Neural progenitor cell (in vitro differentiated cells): ENCODE results near the gene MAJIN. TPM values are rescaled to one million over a fixed set of nuclear protein-coding genes. Genes with fewer than 3 reads are reported as not detected.

ENCODE experiments used
- DNase-seq: peaks from one replicate; pipeline ENCODE4 v3.0.0-alpha.2; 2016; ENCODE audit warnings: low spot score
- H2AFZ ChIP-seq: fragments of 200-600 bp; sonication (generic); replicated peaks from 2 replicates; pipeline ENCODE4 v1.6.1; 2016; ENCODE audit warnings: antibody characterized with exemption
- H3F3A ChIP-seq: fragments of 200-600 bp; sonication (generic); 2 replicates; pipeline ENCODE4 v1.6.1; 2016; ENCODE audit warnings: antibody characterized with exemption, low read depth
- H3K27ac ChIP-seq: fragments of 200-600 bp; sonication (generic); 2 replicates; pipeline ENCODE4 v1.5.1; 2016; ENCODE audit warnings: mild to moderate bottlenecking
- H3K27me3 ChIP-seq: fragments of 200-600 bp; sonication (generic); 2 replicates; pipeline ENCODE4 v1.6.1; 2016; ENCODE audit warnings: mild to moderate bottlenecking, moderate library complexity
- H3K36me3 ChIP-seq: fragments of 200-600 bp; sonication (generic); 2 replicates; pipeline ENCODE4 v1.5.1; 2016
- H3K4me1 ChIP-seq: fragments of 200-600 bp; sonication (generic); 2 replicates; pipeline ENCODE4 v1.6.1; 2016; ENCODE audit warnings: mixed run types
- H3K4me2 ChIP-seq: fragments of 200-600 bp; sonication (generic); 2 replicates; pipeline ENCODE4 v1.6.1; 2016
- H3K4me3 ChIP-seq: fragments of 200-600 bp; sonication (generic); 2 replicates; pipeline ENCODE4 v1.5.1; 2016
- H3K79me2 ChIP-seq: fragments of 200-600 bp; sonication (generic); 2 replicates; pipeline ENCODE4 v1.6.1; 2016; ENCODE audit warnings: low read depth
- H3K9ac ChIP-seq: fragments of 200-600 bp; sonication (generic); 2 replicates; pipeline ENCODE4 v1.6.1; 2016
- H3K9me3 ChIP-seq: fragments of 200-600 bp; sonication (generic); 2 replicates; pipeline ENCODE4 v1.5.1; 2016; ENCODE audit warnings: low read depth
- H4K20me1 ChIP-seq: fragments of 200-600 bp; sonication (generic); 2 replicates; pipeline ENCODE4 v1.6.1; 2016; ENCODE audit warnings: low read depth
- H3K27ac Mint-ChIP-seq: 3 replicates; pipeline ENCODE4 v1.8.0; 2021; ENCODE audit warnings: mixed read lengths
- H3K27me3 Mint-ChIP-seq: 2 replicates; pipeline ENCODE4 v1.8.0; 2022; ENCODE audit warnings: low read depth, mild to moderate bottlenecking, inconsistent platforms, moderate library complexity, mixed read lengths; ENCODE audit not compliant: insufficient read depth
- H3K36me3 Mint-ChIP-seq: 3 replicates; pipeline ENCODE4 v1.8.0; 2021; ENCODE audit warnings: mixed read lengths
- H3K4me1 Mint-ChIP-seq: 3 replicates; pipeline ENCODE4 v1.8.0; 2021; ENCODE audit warnings: mixed read lengths
- H3K4me3 Mint-ChIP-seq: 3 replicates; pipeline ENCODE4 v1.8.0; 2021; ENCODE audit warnings: mild to moderate bottlenecking, moderate library complexity, mixed read lengths
- H3K9me3 Mint-ChIP-seq: 3 replicates; pipeline ENCODE4 v1.8.0; 2020; ENCODE audit warnings: mixed read lengths
- EZH2 ChIP-seq: fragments of 200-600 bp; sonication (generic); IDR thresholded peaks from 2 replicates; pipeline ENCODE4 v1.6.1; 2017; ENCODE audit warnings: antibody characterized with exemption, mild to moderate bottlenecking, moderate library complexity
- EZH2phosphoT487 ChIP-seq: fragments of 200-600 bp; sonication (generic); IDR thresholded peaks from 2 replicates; pipeline ENCODE4 v1.6.1; 2017; ENCODE audit warnings: antibody characterized with exemption
- total RNA-seq: library from RNA; depleted of rRNA; stranded (reverse); fragments of >200 nt; gene quantifications from 2 replicates; pipeline ENCODE4 v1.2.3, GENCODE V29; 2015; ENCODE audit warnings: low replicate concordance
- TF ChIP-seq, protein P1 (sequence below): fragments of 200-600 bp; sonication (generic); IDR thresholded peaks from 2 replicates; pipeline ENCODE4 v1.5.1; 2017; ENCODE audit warnings: antibody characterized with exemption, mild to moderate bottlenecking

Gene MAJIN
- total RNA-seq, 1 donor from 2014 or later, result not detected

DNA sequence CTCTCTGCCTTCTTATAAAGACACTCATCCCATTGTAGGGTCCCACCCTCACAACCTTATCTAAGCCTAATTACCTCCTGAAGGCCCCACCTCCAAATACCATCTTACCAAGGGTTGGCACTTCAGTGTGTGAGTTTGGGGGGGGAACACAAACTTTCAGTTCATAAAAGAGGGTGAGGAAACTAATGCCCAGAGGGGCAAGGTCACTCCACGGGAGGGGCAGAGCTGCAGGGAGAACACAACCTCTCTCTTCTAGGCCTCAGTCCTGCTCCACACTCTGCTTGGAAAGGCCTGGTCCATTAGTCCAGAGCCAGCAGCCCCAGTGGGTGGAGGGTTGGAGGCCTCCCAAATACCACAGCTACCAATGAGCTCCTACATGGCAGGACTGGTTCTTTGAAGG lies 27.6 kb upstream of the MAJIN start:
- Histone ChIP-seq H3K4me2 (no peak overlapping the region), H3F3A (peaks cover 6% of the 10 kb centered on the region), H3K9ac (no peak overlapping the region), H2AFZ (no peak overlapping the region), H3K4me3 (no peak overlapping the region), H3K79me2 (no peaks in the 10 kb centered on the region), H3K27ac (no peak overlapping the region), H3K27me3 (no peaks in the 10 kb centered on the region), H4K20me1 (no peaks in the 10 kb centered on the region), H3K9me3 (no peaks in the 10 kb centered on the region), H3K4me1 (no peaks in the 10 kb centered on the region), H3K36me3 (no peaks in the 10 kb centered on the region)
- Mint-ChIP-seq H3K9me3 (no peaks in the 10 kb centered on the region), H3K27ac (no peak overlapping the region), H3K4me1 (peaks cover 12% of the 10 kb centered on the region), H3K27me3 (peaks cover 13% of the 10 kb centered on the region), H3K36me3 (no peaks in the 10 kb centered on the region), H3K4me3 (no peak overlapping the region)
- TF ChIP-seq, protein P1, sequence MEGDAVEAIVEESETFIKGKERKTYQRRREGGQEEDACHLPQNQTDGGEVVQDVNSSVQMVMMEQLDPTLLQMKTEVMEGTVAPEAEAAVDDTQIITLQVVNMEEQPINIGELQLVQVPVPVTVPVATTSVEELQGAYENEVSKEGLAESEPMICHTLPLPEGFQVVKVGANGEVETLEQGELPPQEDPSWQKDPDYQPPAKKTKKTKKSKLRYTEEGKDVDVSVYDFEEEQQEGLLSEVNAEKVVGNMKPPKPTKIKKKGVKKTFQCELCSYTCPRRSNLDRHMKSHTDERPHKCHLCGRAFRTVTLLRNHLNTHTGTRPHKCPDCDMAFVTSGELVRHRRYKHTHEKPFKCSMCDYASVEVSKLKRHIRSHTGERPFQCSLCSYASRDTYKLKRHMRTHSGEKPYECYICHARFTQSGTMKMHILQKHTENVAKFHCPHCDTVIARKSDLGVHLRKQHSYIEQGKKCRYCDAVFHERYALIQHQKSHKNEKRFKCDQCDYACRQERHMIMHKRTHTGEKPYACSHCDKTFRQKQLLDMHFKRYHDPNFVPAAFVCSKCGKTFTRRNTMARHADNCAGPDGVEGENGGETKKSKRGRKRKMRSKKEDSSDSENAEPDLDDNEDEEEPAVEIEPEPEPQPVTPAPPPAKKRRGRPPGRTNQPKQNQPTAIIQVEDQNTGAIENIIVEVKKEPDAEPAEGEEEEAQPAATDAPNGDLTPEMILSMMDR, result no peak
- TF ChIP-seq EZH2, result no peak
- no peak for TF ChIP-seq EZH2phosphoT487
- DNase-seq, result no peak

GRCh38 chr11:64998690-64999431 lies 27.0 kb upstream of the MAJIN start:
- Histone ChIP-seq H3K27me3 (no peaks in the 10 kb centered on the region), H3F3A (peaks cover 6% of the 10 kb centered on the region), H3K36me3 (no peaks in the 10 kb centered on the region), H3K4me1 (no peaks in the 10 kb centered on the region), H3K79me2 (no peaks in the 10 kb centered on the region), H3K9ac (no peak overlapping the region), H2AFZ (no peak overlapping the region), H3K4me2 (no peak overlapping the region), H3K9me3 (no peaks in the 10 kb centered on the region), H3K27ac (no peak overlapping the region), H3K4me3 (no peak overlapping the region), H4K20me1 (no peaks in the 10 kb centered on the region)
- Mint-ChIP-seq H3K27ac (peak overlapping the region; percentile 37), H3K4me1 (peaks cover 12% of the 10 kb centered on the region), H3K9me3 (no peaks in the 10 kb centered on the region), H3K4me3 (no peak overlapping the region), H3K27me3 (peaks cover 13% of the 10 kb centered on the region), H3K36me3 (no peaks in the 10 kb centered on the region)
- TF ChIP-seq EZH2 (no peak), EZH2phosphoT487 (no peak)
- TF ChIP-seq, protein P1, result no peak
- no peak for DNase-seq

GRCh38 chr11:64998141-64998540 lies 26.2 kb upstream of the MAJIN start:
- DNase-seq, result no peak
- TF ChIP-seq EZH2phosphoT487 (no peak), EZH2 (no peak)
- TF ChIP-seq, protein P1, result no peak

More at GRCh38 chr11:64998141-64998540, 26.2 kb upstream of the MAJIN start:
- no peaks in the 10 kb centered on the region for H3K36me3 ChIP-seq
- no peaks in the 10 kb centered on the region for H4K20me1 ChIP-seq
- H3K27me3 ChIP-seq, result no peaks in the 10 kb centered on the region
- H3K4me3 ChIP-seq, result no peak overlapping the region
- no peaks in the 10 kb centered on the region for H3K9me3 Mint-ChIP-seq
- H3K4me3 Mint-ChIP-seq, result no peak overlapping the region
- no peaks in the 10 kb centered on the region for H3K9me3 ChIP-seq
- H3K79me2 ChIP-seq, result no peaks in the 10 kb centered on the region
- peaks cover 10% of the 10 kb centered on the region for H3K27me3 Mint-ChIP-seq
- H3K4me2 ChIP-seq, result no peak overlapping the region
- H3F3A ChIP-seq, result peaks cover 6% of the 10 kb centered on the region
- H3K9ac ChIP-seq, result no peak overlapping the region
- no peaks in the 10 kb centered on the region for H3K36me3 Mint-ChIP-seq
- no peak overlapping the region for H3K27ac Mint-ChIP-seq
- no peaks in the 10 kb centered on the region for H3K4me1 ChIP-seq
- no peak overlapping the region for H2AFZ ChIP-seq
- H3K27ac ChIP-seq, result no peak overlapping the region
- H3K4me1 Mint-ChIP-seq, result peaks cover 12% of the 10 kb centered on the region
